ENCODE measurements around the gene CITED4. TPM values are rescaled to one million over a fixed set of nuclear protein-coding genes. Genes with fewer than 3 reads are reported as not detected.

CITED4 gene
- total RNA-seq, 1 experiment from 2014 or later: 1.3 TPM

- Histone ChIP-seq H3K4me1 (ENCODE audit: insufficient read depth, low read length, poor library complexity, severe bottlenecking) (no peaks in the 10 kb centered on the region), H3K4me3 (ENCODE audit: low read depth, low read length, poor library complexity, severe bottlenecking) (no peak overlapping the region), H3K27ac (ENCODE audit: low read depth, low read length, poor library complexity, severe bottlenecking) (no peak overlapping the region), H3K9me3 (ENCODE audit: low read depth, low read length, poor library complexity, severe bottlenecking) (peaks cover 11% of the 10 kb centered on the region), H3K27me3 (replicated peaks; ENCODE audit: insufficient read depth, low read depth, low read length, poor library complexity) (no peaks in the 10 kb centered on the region), H3K36me3 (ENCODE audit: insufficient read depth, low read length, poor library complexity, severe bottlenecking) (no peaks in the 10 kb centered on the region)
- no TSS peak for BruUV-seq (replicated peaks)
- intact Hi-C loops (cut with micrococcal nuclease; ENCODE audit: unreplicated experiment): no loop called here
- DNase-seq (ENCODE audit: low spot score): no peak
- ChIA-PET POLR2A (ENCODE audit: low non-redundant PET) (no interaction called here), CTCF (no interaction called here)
- TF ChIP-seq EZH2 (IDR thresholded peaks at IDR 0.05; ENCODE audit: borderline replicate concordance, low read depth, low read length, poor library complexity, severe bottlenecking): no peak
- no peak for TF ChIP-seq CTCF (conservative IDR thresholded peaks at IDR 0.05; ENCODE audit: low read depth, low read length)
Measured at GRCh38 chr1:40899230-40899870, 37.2 kb upstream of the CITED4 start.

GRCh38 chr1:40898431-40898901 is 36.3 kb upstream of the CITED4 start:
- CTCF ChIA-PET: no interaction called here
- no peak overlapping the region for H3K27ac ChIP-seq (ENCODE audit: low read depth, low read length, poor library complexity, severe bottlenecking)
- intact Hi-C loops (cut with micrococcal nuclease; ENCODE audit: unreplicated experiment): no loop called here
- TF ChIP-seq CTCF (conservative IDR thresholded peaks at IDR 0.05; ENCODE audit: low read depth, low read length) (no peak), EZH2 (IDR thresholded peaks at IDR 0.05; ENCODE audit: borderline replicate concordance, low read depth, low read length, poor library complexity, severe bottlenecking) (no peak)
- BruUV-seq (replicated peaks): no TSS peak
- POLR2A ChIA-PET (ENCODE audit: low non-redundant PET): no interaction called here
- H3K27me3 ChIP-seq (replicated peaks; ENCODE audit: insufficient read depth, low read depth, low read length, poor library complexity): no peaks in the 10 kb centered on the region
- H3K4me1 ChIP-seq (ENCODE audit: insufficient read depth, low read length, poor library complexity, severe bottlenecking): no peaks in the 10 kb centered on the region
- peaks cover 14% of the 10 kb centered on the region for H3K9me3 ChIP-seq (ENCODE audit: low read depth, low read length, poor library complexity, severe bottlenecking)
- no peak for DNase-seq (ENCODE audit: low spot score)
- no peak overlapping the region for H3K4me3 ChIP-seq (ENCODE audit: low read depth, low read length, poor library complexity, severe bottlenecking)
- H3K36me3 ChIP-seq (ENCODE audit: insufficient read depth, low read length, poor library complexity, severe bottlenecking): no peaks in the 10 kb centered on the region

- no peak overlapping the region for H3K4me3 ChIP-seq (ENCODE audit: low read depth, low read length, poor library complexity, severe bottlenecking)
- TF ChIP-seq EZH2 (IDR thresholded peaks at IDR 0.05; ENCODE audit: borderline replicate concordance, low read depth, low read length, poor library complexity, severe bottlenecking) (no peak), CTCF (conservative IDR thresholded peaks at IDR 0.05; ENCODE audit: low read depth, low read length) (no peak)
- H3K9me3 ChIP-seq (ENCODE audit: low read depth, low read length, poor library complexity, severe bottlenecking): peaks cover 15% of the 10 kb centered on the region
- no peaks in the 10 kb centered on the region for H3K4me1 ChIP-seq (ENCODE audit: insufficient read depth, low read length, poor library complexity, severe bottlenecking)
- H3K27ac ChIP-seq (ENCODE audit: low read depth, low read length, poor library complexity, severe bottlenecking): no peak overlapping the region
- BruUV-seq (replicated peaks): no TSS peak
- ChIA-PET CTCF (no interaction called here), POLR2A (ENCODE audit: low non-redundant PET) (no interaction called here)
- no peak for DNase-seq (ENCODE audit: low spot score)
- H3K27me3 ChIP-seq (replicated peaks; ENCODE audit: insufficient read depth, low read depth, low read length, poor library complexity): no peaks in the 10 kb centered on the region
- no peaks in the 10 kb centered on the region for H3K36me3 ChIP-seq (ENCODE audit: insufficient read depth, low read length, poor library complexity, severe bottlenecking)
- intact Hi-C loops (cut with micrococcal nuclease; ENCODE audit: unreplicated experiment): no loop called here
Measured at GRCh38 chr1:40897513-40897912, 35.4 kb upstream of the CITED4 start.

All from A673 (cell line).